HEK293 (cell line): Measurements from ENCODE around the gene ENTPD8.

Experiments used
- CTCF ChIA-PET: fragments of 350-600 bp; formaldehyde crosslinking; extraction: SDS; loops from one replicate; lab custom pipeline; 2021; ENCODE audit warnings: antibody characterized with exemption; lab: Yijun Ruan, JAX
- POLR2A ChIA-PET: fragments of 300-600 bp; formaldehyde crosslinking; extraction: SDS; loops from one replicate; lab custom pipeline; 2020; ENCODE audit warnings: antibody characterized with exemption, inconsistent platforms; lab: Yijun Ruan, JAX
- H3K27ac ChIP-seq: fragments of 200-500 bp; sonication (Bioruptor generic); 2 replicates; pipeline ENCODE4 v1.5.1; 2014; ENCODE audit warnings: low read depth, low read length, control low read depth, inconsistent platforms; ENCODE audit errors: extremely low read depth
- H3K36me3 ChIP-seq, 2 experiments: fragments of 200-500 bp in 1 of 2; sonication (Bioruptor generic) in 1 of 2; 1 replicate in 1 of 2; 2 replicates in 1 of 2; pipeline ENCODE4 v1.5.1; 2014 to 2017; ENCODE audit warnings: inconsistent platforms in 2 of 2, low read length in 2 of 2; ENCODE audit not compliant: control insufficient read depth in 2 of 2, insufficient read depth in 1 of 2
- H3K4me1 ChIP-seq: fragments of 200-500 bp; sonication (Bioruptor generic); 2 replicates; pipeline ENCODE4 v1.5.1; 2014; ENCODE audit warnings: mild to moderate bottlenecking, low read length, inconsistent platforms; ENCODE audit not compliant: control insufficient read depth, insufficient read depth
- H3K4me3 ChIP-seq: 2 replicates; pipeline ENCODE4 v1.5.1; 2011; ENCODE audit warnings: low read depth, mild to moderate bottlenecking, control low read depth, low read length, moderate library complexity
- H3K9me3 ChIP-seq: fragments of 200-500 bp; sonication (Bioruptor generic); 2 replicates; pipeline ENCODE4 v1.5.1; 2014; ENCODE audit warnings: low read depth, low read length, inconsistent platforms; ENCODE audit not compliant: control insufficient read depth, insufficient read depth
- BCL11A ChIP-seq: fragments of 450-650 bp; formaldehyde crosslinking; IDR thresholded peaks from 2 replicates; pipeline ENCODE4 v1.5.1; 2016; ENCODE audit warnings: low read depth, missing biosample characterization, missing genetic modification characterization
- BCL11B ChIP-seq: fragments of 450-650 bp; formaldehyde crosslinking; IDR thresholded peaks from 2 replicates; pipeline ENCODE4 v1.5.1; 2016; ENCODE audit warnings: low read depth, missing biosample characterization, missing genetic modification characterization
- KLF8 ChIP-seq: fragments of 450-650 bp; formaldehyde crosslinking; IDR thresholded peaks from 2 replicates; pipeline ENCODE4 v1.5.1; 2016; ENCODE audit warnings: missing biosample characterization, missing genetic modification characterization
- KLF9 ChIP-seq: fragments of 450-650 bp; formaldehyde crosslinking; IDR thresholded peaks from 2 replicates; pipeline ENCODE4 v1.5.1; 2016; ENCODE audit warnings: missing biosample characterization, missing genetic modification characterization, low read depth
- SP2 ChIP-seq: fragments of 450-650 bp; formaldehyde crosslinking; IDR thresholded peaks from 2 replicates; pipeline ENCODE4 v1.5.1; 2016; ENCODE audit warnings: missing biosample characterization, missing genetic modification characterization
- ZBTB11 ChIP-seq: fragments of 450-650 bp; formaldehyde crosslinking; conservative IDR thresholded peaks from 2 replicates; pipeline ENCODE4 v1.5.1; 2016; ENCODE audit warnings: low read depth, missing biosample characterization, missing genetic modification characterization
- ZBTB6 ChIP-seq: fragments of 450-650 bp; formaldehyde crosslinking; IDR thresholded peaks from 2 replicates; pipeline ENCODE4 v1.5.1; 2017; ENCODE audit warnings: missing biosample characterization, missing genetic modification characterization
- ZBTB7A ChIP-seq: fragments of 450-650 bp; formaldehyde crosslinking; IDR thresholded peaks from 2 replicates; pipeline ENCODE4 v1.5.1; 2016; ENCODE audit warnings: low read depth, missing biosample characterization, missing genetic modification characterization
- ZNF133 ChIP-seq: fragments of 450-650 bp; formaldehyde crosslinking; IDR thresholded peaks from 2 replicates; pipeline ENCODE4 v1.5.1; 2016; ENCODE audit warnings: missing biosample characterization, missing genetic modification characterization
- ZNF221 ChIP-seq: fragments of 450-650 bp; formaldehyde crosslinking; IDR thresholded peaks from 2 replicates; pipeline ENCODE4 v1.5.1; 2017; ENCODE audit warnings: missing biosample characterization, missing genetic modification characterization, borderline replicate concordance
- ZNF280C ChIP-seq: fragments of 450-650 bp; formaldehyde crosslinking; IDR thresholded peaks from 2 replicates; pipeline ENCODE4 v1.5.1; 2016; ENCODE audit warnings: missing biosample characterization, missing genetic modification characterization
- ZNF335 ChIP-seq: fragments of 450-650 bp; formaldehyde crosslinking; conservative IDR thresholded peaks from 2 replicates; pipeline ENCODE4 v1.5.1; 2016; ENCODE audit warnings: missing biosample characterization, missing genetic modification characterization
- ZNF350 ChIP-seq: fragments of 450-650 bp; formaldehyde crosslinking; IDR thresholded peaks from 2 replicates; pipeline ENCODE4 v1.5.0; 2017; ENCODE audit warnings: missing biosample characterization, mild to moderate bottlenecking, missing genetic modification characterization
- ZNF391 ChIP-seq: fragments of 450-650 bp; formaldehyde crosslinking; IDR thresholded peaks from 2 replicates; pipeline ENCODE4 v1.5.1; 2016; ENCODE audit warnings: low read depth, missing biosample characterization, missing genetic modification characterization, borderline replicate concordance
- ZNF626 ChIP-seq: fragments of 450-650 bp; sonication (Bioruptor Pico); formaldehyde crosslinking; IDR thresholded peaks from 2 replicates; pipeline ENCODE4 v1.5.1; 2018; ENCODE audit warnings: missing biosample characterization, missing genetic modification characterization, inconsistent platforms
- ZNF76 ChIP-seq: fragments of 450-650 bp; formaldehyde crosslinking; IDR thresholded peaks from 2 replicates; pipeline ENCODE4; 2016; ENCODE audit warnings: low read depth, missing biosample characterization, missing genetic modification characterization, borderline replicate concordance

Gene ENTPD8

GRCh38 chr9:137449081-137449844 is 8.1 kb upstream of the ENTPD8 start:
- peaks cover 0 to 35% of the 10 kb centered on the region in 2 experiments; a peak in 2 of 3 replicates for H3K36me3 ChIP-seq
- H3K4me3 ChIP-seq, result no peak overlapping the region
- ChIA-PET CTCF (no interaction called here), POLR2A (interaction anchor here (1.6 kb wide), 1 partner anchor 26 kb away, joined by 6 read pairs; the partner anchor contains the start of genes EXD3 and NOXA1)
- H3K27ac ChIP-seq, result no peak overlapping the region
- no peaks in the 10 kb centered on the region for H3K9me3 ChIP-seq
- no peaks in the 10 kb centered on the region for H3K4me1 ChIP-seq
- peak; percentile 80; the same call in 1 of the 2 replicates for TF ChIP-seq KLF8 (tag by site-specific recombination)
- peak; percentile 91 for TF ChIP-seq ZBTB6 (tag by site-specific recombination)
- no peak for TF ChIP-seq ZNF76 (tag by site-specific recombination)
- TF ChIP-seq BCL11B (tag by site-specific recombination), result peak; percentile 30; the same call in 1 of the 2 replicates
- peak; percentile 34; the same call in 1 of the 2 replicates for TF ChIP-seq SP2

GRCh38 chr9:137448602-137448962 is 7.4 kb upstream of the ENTPD8 start:
- Histone ChIP-seq H3K36me3 (peaks cover 0 to 34% of the 10 kb centered on the region in 2 experiments; a peak in 2 of 3 replicates), H3K4me1 (no peaks in the 10 kb centered on the region), H3K4me3 (no peak overlapping the region), H3K9me3 (no peaks in the 10 kb centered on the region), H3K27ac (no peak overlapping the region)
- POLR2A ChIA-PET, result interaction anchor here (1.6 kb wide), 1 partner anchor 25 kb away, joined by 6 read pairs; the partner anchor contains the start of genes EXD3 and NOXA1
- CTCF ChIA-PET, result interaction anchor here (0.7 to 1.1 kb wide), 2 partner anchors 26 to 80 kb away, joined by 3 to 4 read pairs; partner anchors contain the start of genes EXD3 and NOXA1
- TF ChIP-seq KLF9 (tag by site-specific recombination) (no peak), ZBTB7A (no peak), SP2 (no peak), ZNF626 (tag by site-specific recombination) (no peak), ZNF221 (no peak), ZNF391 (tag by site-specific recombination) (no peak), ZNF280C (tag by site-specific recombination) (no peak), ZNF335 (tag by site-specific recombination) (no peak), KLF8 (tag by site-specific recombination) (no peak), ZBTB11 (tag by site-specific recombination) (no peak), BCL11A (tag by site-specific recombination) (no peak), BCL11B (tag by site-specific recombination) (no peak), ZNF350 (tag by site-specific recombination) (no peak), ZNF133 (no peak)
